ENCODE measurements around the gene CORO7.

DNA sequence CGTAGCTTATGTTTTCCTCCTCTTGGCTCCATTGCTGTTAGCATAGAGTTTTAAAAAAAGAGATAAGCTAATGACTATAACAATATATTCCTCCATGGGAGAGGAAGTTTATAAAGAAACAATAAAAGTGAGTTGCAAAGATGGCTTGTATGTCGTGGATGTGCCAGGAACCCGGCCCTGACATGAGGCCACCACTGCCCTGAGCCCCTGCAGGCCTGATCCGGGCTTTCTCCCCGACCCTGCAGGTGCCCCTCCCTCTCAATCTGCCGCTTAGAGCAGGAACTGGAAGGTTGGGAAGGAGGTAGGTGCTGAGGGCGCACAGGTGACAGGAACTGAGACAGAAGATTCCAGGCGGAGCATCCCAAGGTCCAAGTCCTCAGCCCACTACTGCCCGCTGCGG lies 76.9 kb downstream of the CORO7 start:
- TF ChIP-seq CTCF (IDR thresholded peaks at IDR 0.05), result no peak
- TF ChIP-seq POLR2A (IDR thresholded peaks at IDR 0.05), result no peak

Data from vagina (tissue), 2 donors.